Measurements from ENCODE around the gene CENPM.

DNA sequence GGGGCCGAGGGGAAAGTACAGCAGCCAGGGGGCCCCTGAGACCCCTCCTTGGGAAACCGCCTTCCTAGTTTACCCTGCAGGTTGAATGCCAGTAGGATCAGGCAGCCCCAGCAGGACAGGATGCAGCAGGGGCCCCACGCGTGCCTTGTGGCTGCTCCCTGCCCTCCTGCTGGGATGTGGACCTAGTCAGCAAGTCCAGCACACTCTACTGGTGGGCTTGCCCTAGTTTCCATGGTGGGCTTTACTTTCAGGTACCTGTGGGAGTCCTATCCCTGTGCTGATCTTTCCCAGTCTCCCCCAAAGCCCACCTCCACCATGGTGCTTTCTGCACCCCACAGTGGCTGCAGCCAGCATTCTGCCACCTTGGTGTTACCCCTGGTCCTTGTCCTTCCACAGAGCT, 54.2 kb downstream of the CENPM start:
- no peak for TF ChIP-seq CREB1 (IDR thresholded peaks at IDR 0.05; ENCODE audit: low read depth)
- TF ChIP-seq CEBPB (IDR thresholded peaks at IDR 0.05), result no peak
- TF ChIP-seq, protein P1, sequence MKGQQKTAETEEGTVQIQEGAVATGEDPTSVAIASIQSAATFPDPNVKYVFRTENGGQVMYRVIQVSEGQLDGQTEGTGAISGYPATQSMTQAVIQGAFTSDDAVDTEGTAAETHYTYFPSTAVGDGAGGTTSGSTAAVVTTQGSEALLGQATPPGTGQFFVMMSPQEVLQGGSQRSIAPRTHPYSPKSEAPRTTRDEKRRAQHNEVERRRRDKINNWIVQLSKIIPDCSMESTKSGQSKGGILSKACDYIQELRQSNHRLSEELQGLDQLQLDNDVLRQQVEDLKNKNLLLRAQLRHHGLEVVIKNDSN (IDR thresholded peaks at IDR 0.05), result no peak
- no peak for TF ChIP-seq EGR1 (IDR thresholded peaks at IDR 0.05)
- TF ChIP-seq, protein P2, sequence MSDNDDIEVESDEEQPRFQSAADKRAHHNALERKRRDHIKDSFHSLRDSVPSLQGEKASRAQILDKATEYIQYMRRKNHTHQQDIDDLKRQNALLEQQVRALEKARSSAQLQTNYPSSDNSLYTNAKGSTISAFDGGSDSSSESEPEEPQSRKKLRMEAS (IDR thresholded peaks at IDR 0.05), result no peak
- no peak for TF ChIP-seq TAF1 (IDR thresholded peaks at IDR 0.05; ENCODE audit: low read depth)
- TF ChIP-seq, protein P3, sequence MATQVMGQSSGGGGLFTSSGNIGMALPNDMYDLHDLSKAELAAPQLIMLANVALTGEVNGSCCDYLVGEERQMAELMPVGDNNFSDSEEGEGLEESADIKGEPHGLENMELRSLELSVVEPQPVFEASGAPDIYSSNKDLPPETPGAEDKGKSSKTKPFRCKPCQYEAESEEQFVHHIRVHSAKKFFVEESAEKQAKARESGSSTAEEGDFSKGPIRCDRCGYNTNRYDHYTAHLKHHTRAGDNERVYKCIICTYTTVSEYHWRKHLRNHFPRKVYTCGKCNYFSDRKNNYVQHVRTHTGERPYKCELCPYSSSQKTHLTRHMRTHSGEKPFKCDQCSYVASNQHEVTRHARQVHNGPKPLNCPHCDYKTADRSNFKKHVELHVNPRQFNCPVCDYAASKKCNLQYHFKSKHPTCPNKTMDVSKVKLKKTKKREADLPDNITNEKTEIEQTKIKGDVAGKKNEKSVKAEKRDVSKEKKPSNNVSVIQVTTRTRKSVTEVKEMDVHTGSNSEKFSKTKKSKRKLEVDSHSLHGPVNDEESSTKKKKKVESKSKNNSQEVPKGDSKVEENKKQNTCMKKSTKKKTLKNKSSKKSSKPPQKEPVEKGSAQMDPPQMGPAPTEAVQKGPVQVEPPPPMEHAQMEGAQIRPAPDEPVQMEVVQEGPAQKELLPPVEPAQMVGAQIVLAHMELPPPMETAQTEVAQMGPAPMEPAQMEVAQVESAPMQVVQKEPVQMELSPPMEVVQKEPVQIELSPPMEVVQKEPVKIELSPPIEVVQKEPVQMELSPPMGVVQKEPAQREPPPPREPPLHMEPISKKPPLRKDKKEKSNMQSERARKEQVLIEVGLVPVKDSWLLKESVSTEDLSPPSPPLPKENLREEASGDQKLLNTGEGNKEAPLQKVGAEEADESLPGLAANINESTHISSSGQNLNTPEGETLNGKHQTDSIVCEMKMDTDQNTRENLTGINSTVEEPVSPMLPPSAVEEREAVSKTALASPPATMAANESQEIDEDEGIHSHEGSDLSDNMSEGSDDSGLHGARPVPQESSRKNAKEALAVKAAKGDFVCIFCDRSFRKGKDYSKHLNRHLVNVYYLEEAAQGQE (IDR thresholded peaks at IDR 0.05; ENCODE audit: low read depth), result no peak
